Esophagus squamous epithelium (tissue), 5 donors: ENCODE data around the gene ADGRD1. TPM values are rescaled to one million over a fixed set of nuclear protein-coding genes. Genes with fewer than 3 reads are reported as not detected.

Experiments used
- DNase-seq: peaks from one replicate; lab custom pipeline; 2025; lab: John Stamatoyannopoulos, UW
- H3K27ac ChIP-seq, 4 donors: fragments of 200-600 bp; sonication (generic); one replicate each; pipeline ENCODE4 v1.5.1; 2016 to 2019; ENCODE audit warnings: mild to moderate bottlenecking in 1 of 4
- H3K27me3 ChIP-seq, 4 donors: fragments of 200-600 bp; sonication (generic); 1 replicate in 3 of 4; 2 replicates in 1 of 4; pipeline versions ENCODE4 v1.5.1 to v1.6.0; 2017 to 2021; ENCODE audit warnings: antibody characterized with exemption in 1 of 4
- H3K36me3 ChIP-seq, 3 donors: fragments of 200-600 bp; sonication (generic); one replicate each; pipeline ENCODE4 v1.5.1; 2016 to 2019
- H3K4me1 ChIP-seq, 3 donors: fragments of 200-600 bp; sonication (generic); one replicate each; pipeline ENCODE4 v1.5.1; 2017 to 2019
- H3K4me3 ChIP-seq, 4 donors: fragments of 200-600 bp; sonication (generic); 1 replicate in 3 of 4; 2 replicates in 1 of 4; pipeline ENCODE4 v1.5.1; 2016 to 2019; ENCODE audit warnings: mild to moderate bottlenecking in 2 of 4, moderate library complexity in 1 of 4
- H3K9me3 ChIP-seq, 3 donors: fragments of 200-600 bp; sonication (generic); one replicate each; pipeline ENCODE4 v1.5.1; 2016 to 2019
- POLR2A ChIP-seq, 4 donors: fragments of 450-650 bp; IDR thresholded peaks; one replicate each; pipeline ENCODE4 v1.6.1; 2017; ENCODE audit warnings: antibody characterized with exemption in 4 of 4, mild to moderate bottlenecking in 4 of 4, moderate library complexity in 3 of 4
- WGBS, 2 donors: methylation state at CpG; one replicate each; pipeline ENCODE4 v1.1.5; 2018; 5-methylcytosine and 5-hydroxymethylcytosine counted together
- intact Hi-C: fragments of 100-400 bp; cut with DNase I; formaldehyde crosslinking; loops from one replicate; pipeline ENCODE4 v1.15.0; 2022
- total RNA-seq, 4 donors: library from RNA; depleted of rRNA; stranded (reverse); fragments of >200 nt; gene quantifications; one replicate each; pipeline ENCODE4 v1.1.0, GENCODE V29; 2016
- TF ChIP-seq, protein P1 (sequence below), 6 experiments: fragments of 450-650 bp in 4 of 6; fragments of 200-600 bp in 2 of 6; sonication (generic) in 2 of 6; IDR thresholded peaks; one replicate each; pipeline ENCODE4 v1.5.1; 2016 to 2019; ENCODE audit warnings: antibody characterized with exemption in 6 of 6, mild to moderate bottlenecking in 4 of 6, moderate library complexity in 4 of 6
- donor health status: DM: yes; HTN: yes; CAD: no.

The ADGRD1 gene
- total RNA-seq, 4 donors from 2014 or later: 2.2 to 28.2 (median 8.8) TPM

- Histone ChIP-seq H3K4me3 (no peak overlapping the region), H3K9me3 (no peaks in the 10 kb centered on the region), H3K4me1 (no peaks in the 10 kb centered on the region), H3K27ac (no peak overlapping the region), H3K36me3 (peaks cover 0 to 9% (median 0%) of the 10 kb centered on the region in 3 donors), H3K27me3 (peaks cover 0 to 18% (median 0%) of the 10 kb centered on the region in 4 donors)
- TF ChIP-seq, protein P1, sequence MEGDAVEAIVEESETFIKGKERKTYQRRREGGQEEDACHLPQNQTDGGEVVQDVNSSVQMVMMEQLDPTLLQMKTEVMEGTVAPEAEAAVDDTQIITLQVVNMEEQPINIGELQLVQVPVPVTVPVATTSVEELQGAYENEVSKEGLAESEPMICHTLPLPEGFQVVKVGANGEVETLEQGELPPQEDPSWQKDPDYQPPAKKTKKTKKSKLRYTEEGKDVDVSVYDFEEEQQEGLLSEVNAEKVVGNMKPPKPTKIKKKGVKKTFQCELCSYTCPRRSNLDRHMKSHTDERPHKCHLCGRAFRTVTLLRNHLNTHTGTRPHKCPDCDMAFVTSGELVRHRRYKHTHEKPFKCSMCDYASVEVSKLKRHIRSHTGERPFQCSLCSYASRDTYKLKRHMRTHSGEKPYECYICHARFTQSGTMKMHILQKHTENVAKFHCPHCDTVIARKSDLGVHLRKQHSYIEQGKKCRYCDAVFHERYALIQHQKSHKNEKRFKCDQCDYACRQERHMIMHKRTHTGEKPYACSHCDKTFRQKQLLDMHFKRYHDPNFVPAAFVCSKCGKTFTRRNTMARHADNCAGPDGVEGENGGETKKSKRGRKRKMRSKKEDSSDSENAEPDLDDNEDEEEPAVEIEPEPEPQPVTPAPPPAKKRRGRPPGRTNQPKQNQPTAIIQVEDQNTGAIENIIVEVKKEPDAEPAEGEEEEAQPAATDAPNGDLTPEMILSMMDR (IDR thresholded peaks at IDR 0.05): no peak
- TF ChIP-seq POLR2A (IDR thresholded peaks at IDR 0.05): no peak
- intact Hi-C loops: no loop called here
- DNase-seq: no peak
- 87 to 91% methylated on average over 5 of the region's 5 CpGs for WGBS, 2 donors
These were observed 34.6 kb downstream of the ADGRD1 start for GRCh38 chr12:130988261-130988660.

DNA sequence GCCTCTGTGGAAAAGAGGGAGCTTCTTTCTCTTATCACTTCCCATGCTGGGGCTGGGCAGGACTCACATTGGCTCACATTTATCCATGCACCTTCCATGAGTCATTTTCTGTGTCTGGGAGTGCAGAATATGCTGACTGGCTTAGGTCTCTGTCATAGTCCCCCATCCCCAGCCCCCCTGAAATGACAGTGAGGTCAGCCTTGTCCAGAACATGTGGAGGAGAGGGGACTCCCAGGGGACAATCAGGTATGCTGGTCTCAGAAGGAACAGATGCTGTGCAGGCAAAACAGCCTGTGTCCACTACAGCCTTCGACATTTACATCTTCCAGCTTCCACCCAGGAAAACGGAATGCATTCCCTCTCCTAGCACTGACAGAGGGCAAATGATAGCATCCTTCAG, 35.0 kb downstream of the ADGRD1 start:
- H3K27ac ChIP-seq: no peak overlapping the region
- no peak for DNase-seq

GRCh38 chr12:130989391-130989790, 35.7 kb downstream of the ADGRD1 start:
- TF ChIP-seq, protein P1 (IDR thresholded peaks at IDR 0.05): no peak
- TF ChIP-seq POLR2A (IDR thresholded peaks at IDR 0.05): no peak
- Histone ChIP-seq H3K27me3 (peaks cover 0 to 18% (median 0%) of the 10 kb centered on the region in 4 donors), H3K27ac (peak overlapping the region in 1 of 4 donors; percentile 5), H3K4me1 (no peaks in the 10 kb centered on the region), H3K36me3 (peaks cover 0 to 9% (median 0%) of the 10 kb centered on the region in 3 donors), H3K4me3 (no peak overlapping the region), H3K9me3 (no peaks in the 10 kb centered on the region)
- intact Hi-C loops: no loop called here
- 74 to 76% methylated on average over 3 to 8 of the region's 8 CpGs for WGBS, 2 donors
- no peak for DNase-seq

More for the DNA sequence above, 35.0 kb downstream of the ADGRD1 start:
- peaks cover 0 to 18% (median 0%) of the 10 kb centered on the region in 4 donors for H3K27me3 ChIP-seq
- H3K9me3 ChIP-seq: no peaks in the 10 kb centered on the region
- no peak overlapping the region for H3K4me3 ChIP-seq
- no peaks in the 10 kb centered on the region for H3K4me1 ChIP-seq
- no peak for TF ChIP-seq POLR2A (IDR thresholded peaks at IDR 0.05)
- TF ChIP-seq, protein P1 (IDR thresholded peaks at IDR 0.05): no peak
- intact Hi-C loops: no loop called here
- peaks cover 0 to 9% (median 0%) of the 10 kb centered on the region in 3 donors for H3K36me3 ChIP-seq
- WGBS, 2 donors: 69 to 74% methylated on average over 2 of the region's 2 CpGs

GRCh38 chr12:130990034-130990433, 36.3 kb downstream of the ADGRD1 start:
- TF ChIP-seq, protein P1 (IDR thresholded peaks at IDR 0.05): no peak
- no peak for TF ChIP-seq POLR2A (IDR thresholded peaks at IDR 0.05)
- Histone ChIP-seq H3K36me3 (peaks cover 0 to 9% (median 0%) of the 10 kb centered on the region in 3 donors), H3K27me3 (peaks cover 0 to 18% (median 0%) of the 10 kb centered on the region in 4 donors), H3K27ac (peak overlapping the region in 1 of 4 donors; percentile 5), H3K4me1 (no peaks in the 10 kb centered on the region), H3K4me3 (no peak overlapping the region), H3K9me3 (no peaks in the 10 kb centered on the region)
- no peak for DNase-seq
- WGBS, 2 donors: 75 to 78% methylated on average over 7 to 8 of the region's 8 CpGs
- intact Hi-C loops: no loop called here

- TF ChIP-seq POLR2A (IDR thresholded peaks at IDR 0.05): no peak
- TF ChIP-seq, protein P1 (IDR thresholded peaks at IDR 0.05): no peak
- no peaks in the 10 kb centered on the region for H3K9me3 ChIP-seq
- no peaks in the 10 kb centered on the region for H3K4me1 ChIP-seq
- peaks cover 0 to 15% (median 0%) of the 10 kb centered on the region in 4 donors for H3K27me3 ChIP-seq
- DNase-seq: no peak
- H3K36me3 ChIP-seq: peaks cover 0 to 9% (median 0%) of the 10 kb centered on the region in 3 donors
- WGBS, 2 donors: 33% methylated on average over 3 of the region's 8 CpGs; no CpG with 5 or more reads in 1 of the 2 donors
- intact Hi-C loops: no loop called here
- H3K4me3 ChIP-seq: no peak overlapping the region
- no peak overlapping the region for H3K27ac ChIP-seq
These were observed 38.7 kb downstream of the ADGRD1 start for GRCh38 chr12:130992448-130992847.
